22Rv1 (cell line): ENCODE results near the gene CCHCR1.

Experiments
- CTCF ChIP-seq: fragments of 450-650 bp; IDR thresholded peaks from 2 replicates; pipeline ENCODE4 v1.5.1; 2017; ENCODE audit warnings: mild to moderate bottlenecking
- ZFX ChIP-seq: fragments of 450-650 bp; IDR thresholded peaks from 2 replicates; pipeline ENCODE4 v1.6.1; 2017; ENCODE audit warnings: antibody characterized with exemption, borderline replicate concordance

GRCh38 chr6:31157513-31158139 lies at the start of gene CCHCR1:
- TF ChIP-seq CTCF (no peak), ZFX (no peak)
